NCI-H128 (cell line): ENCODE data around the gene SUSD3.

Experiments
- DNase-seq: peaks from one replicate; lab custom pipeline; 2025; ENCODE audit not compliant: unreplicated experiment; lab: John Stamatoyannopoulos, UW

The SUSD3 gene

DNA sequence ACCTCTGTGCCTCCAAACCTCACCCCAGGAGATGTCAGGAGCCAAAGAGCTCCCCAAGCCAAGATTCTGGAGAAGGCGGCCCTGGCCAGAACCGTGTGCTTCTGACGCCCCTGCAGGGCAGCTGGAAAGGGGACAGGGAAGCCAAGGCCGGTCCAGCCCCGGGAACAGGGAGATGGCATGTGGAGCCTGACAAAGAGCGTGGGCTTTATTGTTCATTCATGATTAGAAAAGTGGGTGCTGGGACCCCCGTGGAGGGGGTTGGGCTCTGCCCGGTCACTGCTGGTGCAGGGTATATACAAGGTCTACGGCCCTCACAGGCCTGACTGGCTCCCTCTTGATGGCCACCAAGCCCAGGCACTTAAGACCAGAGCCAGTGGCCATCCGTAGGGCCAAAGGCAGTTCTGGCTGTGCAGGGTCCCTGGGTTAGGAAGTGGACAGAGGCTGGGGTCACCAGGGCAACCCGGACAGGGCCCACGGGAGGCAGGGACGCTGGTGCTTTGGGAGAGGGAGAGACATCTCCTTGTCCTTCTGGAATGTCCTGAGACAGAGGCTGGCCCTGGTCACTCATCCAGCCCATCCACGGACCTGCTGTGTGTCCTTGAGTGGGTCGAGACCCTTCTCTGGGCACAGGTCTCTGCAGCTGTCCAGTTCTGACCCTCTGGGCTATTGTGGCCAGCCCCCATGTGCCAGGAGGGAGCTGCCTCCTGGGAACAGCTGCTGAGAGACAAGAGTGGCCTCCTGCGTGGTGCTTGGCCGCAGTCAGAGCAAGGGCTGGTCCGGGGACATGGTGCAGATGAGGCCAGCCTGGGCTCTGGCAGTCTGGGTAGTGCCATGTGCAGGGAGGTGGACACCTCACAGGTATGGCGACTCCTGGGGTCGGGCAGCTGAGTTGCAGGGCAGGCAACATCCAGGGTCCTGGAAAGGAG is 63.1 kb downstream of the SUSD3 start:
- no peak for DNase-seq

DNA sequence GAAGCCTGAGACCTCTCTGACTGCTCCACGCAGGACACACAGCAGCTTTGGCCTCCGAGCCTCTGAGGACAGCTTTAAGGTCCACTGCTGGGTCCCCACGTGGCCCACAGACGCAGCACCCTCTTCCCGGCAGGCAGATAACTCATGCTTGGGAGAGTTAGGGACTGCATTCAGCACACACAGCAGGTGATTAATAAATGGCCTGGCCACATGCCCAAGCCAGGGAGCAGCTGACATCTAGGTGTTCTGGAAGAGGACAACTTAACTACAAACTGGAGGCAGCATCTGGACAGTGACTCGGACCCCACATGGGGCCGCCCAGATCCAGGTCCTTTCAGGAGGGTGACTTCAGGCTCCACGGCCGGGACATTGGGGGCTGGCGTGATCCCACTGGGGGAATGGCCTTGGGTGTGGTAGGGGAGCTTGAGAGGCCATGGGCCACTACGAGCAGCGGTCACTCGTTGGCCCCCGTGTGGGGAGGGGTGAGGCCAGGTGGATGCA is 64.3 kb downstream of the SUSD3 start:
- no peak for DNase-seq

- DNase-seq = no peak
These were observed 65.2 kb downstream of the SUSD3 start for GRCh38 chr9:93123561-93124283.

- DNase-seq = no peak
These were observed 66.3 kb downstream of the SUSD3 start for GRCh38 chr9:93124793-93125192.

- no peak for DNase-seq
These were observed 66.9 kb downstream of the SUSD3 start for GRCh38 chr9:93125331-93125894.

DNA sequence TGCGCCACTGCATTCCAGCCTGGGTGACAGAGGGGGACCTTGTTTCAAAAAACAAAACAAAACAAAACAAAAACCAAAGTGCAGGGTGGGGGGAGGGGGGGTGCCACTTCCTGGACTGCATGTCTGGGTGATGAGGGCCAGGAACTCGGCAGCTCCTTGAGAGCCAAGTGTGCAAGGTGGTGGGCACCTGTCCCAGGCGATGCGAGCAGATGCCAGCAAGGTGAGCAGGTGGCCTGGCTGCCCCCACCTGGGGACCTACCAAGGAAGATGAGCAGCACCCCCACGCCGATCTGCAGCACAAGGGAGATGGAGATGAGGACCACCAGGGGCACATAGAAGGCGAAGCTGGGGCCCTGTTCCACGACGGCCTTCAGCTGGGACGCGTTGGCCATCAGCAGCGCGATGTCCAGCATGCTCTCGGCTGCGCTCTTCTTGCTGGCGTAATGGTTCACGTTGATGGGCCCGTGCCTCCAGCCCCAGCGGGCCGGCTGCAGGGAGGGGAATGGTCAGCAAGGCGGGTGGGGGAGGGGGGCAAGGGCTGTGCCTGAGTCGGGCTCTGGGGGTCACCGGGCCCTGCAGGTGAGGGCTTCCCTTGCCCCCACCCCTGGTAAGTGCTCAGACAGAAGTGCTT is 67.8 kb downstream of the SUSD3 start:
- DNase-seq = no peak

DNA sequence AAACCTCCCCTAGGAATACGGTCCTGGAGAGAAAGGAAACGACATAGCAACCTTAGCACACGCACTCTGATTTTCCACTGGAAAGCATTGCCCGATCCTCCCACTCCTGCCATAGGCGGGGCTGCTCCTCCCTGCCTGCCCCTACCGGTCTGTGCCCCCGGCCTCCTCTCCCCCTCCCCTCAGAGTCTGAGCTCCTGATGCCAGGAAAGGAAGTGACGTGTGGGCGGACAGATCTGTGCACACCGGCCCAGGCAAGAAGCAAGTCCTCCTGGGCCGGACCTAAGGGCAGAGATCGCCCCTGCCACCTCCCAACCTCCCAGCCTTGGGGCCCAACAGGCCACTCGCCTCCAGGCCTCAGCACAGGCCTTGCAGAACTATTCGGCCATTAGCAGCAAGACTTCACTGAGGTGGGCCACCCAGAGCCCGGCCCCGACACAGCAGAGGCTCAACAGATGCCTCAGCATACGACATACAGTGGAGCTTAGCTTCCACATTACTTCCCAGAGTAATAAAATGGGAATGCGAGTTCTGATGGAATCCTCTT is 68.4 kb downstream of the SUSD3 start:
- no peak for DNase-seq

- DNase-seq = no peak
These were observed 69.0 kb downstream of the SUSD3 start for GRCh38 chr9:93127395-93127911.

GRCh38 chr9:93128011-93128714 is 69.7 kb downstream of the SUSD3 start:
- DNase-seq = no peak

GRCh38 chr9:93128715-93129224 is 70.3 kb downstream of the SUSD3 start:
- DNase-seq = no peak

GRCh38 chr9:93129286-93129685 is 70.8 kb downstream of the SUSD3 start:
- no peak for DNase-seq

GRCh38 chr9:93129691-93130500 is 71.4 kb downstream of the SUSD3 start:
- DNase-seq = no peak

- DNase-seq = no peak
These were observed 72.5 kb downstream of the SUSD3 start for GRCh38 chr9:93130861-93131481.

DNA sequence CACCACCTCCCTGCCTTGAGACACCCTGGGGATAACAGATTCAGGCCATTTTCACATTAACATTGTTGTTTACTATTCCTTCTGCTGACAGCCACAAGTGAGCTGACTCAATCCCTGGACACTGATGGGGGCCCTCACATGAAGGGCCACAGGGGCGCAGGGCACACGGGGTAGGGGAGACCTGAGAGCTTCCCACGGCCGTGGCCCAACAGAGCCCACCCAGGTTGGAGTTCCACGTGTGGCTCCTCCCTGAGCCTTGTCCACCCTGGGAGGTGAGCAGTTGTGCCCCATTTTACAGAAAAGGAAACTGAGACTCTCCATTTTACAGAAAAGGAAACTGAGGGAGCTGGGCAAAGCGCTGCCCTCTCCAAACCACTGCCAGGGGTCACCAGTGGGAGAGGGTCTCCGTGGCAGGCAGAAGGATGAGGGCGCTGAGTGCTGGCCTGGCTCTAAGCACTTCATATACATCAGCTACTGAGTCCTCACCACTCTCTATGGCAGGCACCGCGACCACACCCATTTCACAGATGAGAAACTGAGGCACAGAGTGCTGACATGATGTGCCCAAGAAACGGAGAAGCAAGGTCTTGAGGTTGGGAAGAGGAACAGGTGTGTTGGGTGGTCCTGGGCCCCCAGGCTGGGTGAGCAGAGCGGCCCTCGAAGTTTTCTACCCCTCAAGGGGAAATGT is 73.2 kb downstream of the SUSD3 start:
- DNase-seq = no peak

GRCh38 chr9:93132287-93132927 is 73.9 kb downstream of the SUSD3 start:
- no peak for DNase-seq

GRCh38 chr9:93132946-93133680 is 74.6 kb downstream of the SUSD3 start:
- no peak for DNase-seq

GRCh38 chr9:93133681-93134014 is 75.1 kb downstream of the SUSD3 start:
- DNase-seq = no peak
